ENCODE data around the gene ST6GALNAC6. TPM values are rescaled to one million over a fixed set of nuclear protein-coding genes. Genes with fewer than 3 reads are reported as not detected.

ST6GALNAC6 gene
- polyA plus RNA-seq, 1 donor: 14.4 TPM

- Histone ChIP-seq H3K4me1 (ENCODE audit: control insufficient read depth, insufficient read depth, low read length) (no peaks in the 10 kb centered on the region), H3K27ac (ENCODE audit: low read length) (peak overlapping the region; percentile 47), H3K36me3 (ENCODE audit: control insufficient read depth, insufficient read depth, low read length) (no peaks in the 10 kb centered on the region), H3K4me3 (ENCODE audit: low read length) (no peak overlapping the region), H3K9me3 (ENCODE audit: control insufficient read depth, low read depth, low read length) (peaks cover 5% of the 10 kb centered on the region), H3K27me3 (ENCODE audit: control insufficient read depth, insufficient read depth, low read length) (no peaks in the 10 kb centered on the region)
- no CpG with 5 or more reads among the region's 11 CpGs for WGBS (ENCODE audit: insufficient coverage, low lambda C conversion rate)
- no peak for DNase-seq
These were observed 44.4 kb downstream of the ST6GALNAC6 start for GRCh38 chr9:127854960-127855359.

GRCh38 chr9:127854184-127854806 lies 45.1 kb downstream of the ST6GALNAC6 start, which contains the start of gene ENG:
TSS of gene ENG (minus strand) at chr9:127854658. CDS start at chr9:127854355, 303 bp downstream.
- Histone ChIP-seq H3K36me3 (ENCODE audit: control insufficient read depth, insufficient read depth, low read length) (no peaks in the 10 kb centered on the region), H3K4me3 (ENCODE audit: low read length) (peak within 1 kb of the TSS; percentile 39), H3K4me1 (ENCODE audit: control insufficient read depth, insufficient read depth, low read length) (no peaks in the 10 kb centered on the region), H3K27ac (ENCODE audit: low read length) (peak within 1 kb of the TSS; percentile 47), H3K27me3 (ENCODE audit: control insufficient read depth, insufficient read depth, low read length) (no peaks in the 10 kb centered on the region), H3K9me3 (ENCODE audit: control insufficient read depth, low read depth, low read length) (peaks cover 5% of the 10 kb centered on the region)
- WGBS (ENCODE audit: insufficient coverage, low lambda C conversion rate): no CpG with 5 or more reads among the region's 37 CpGs
- peak in 1 of 2 donors; percentile 28 for DNase-seq

GRCh38 chr9:127853312-127854183 lies 45.9 kb downstream of the ST6GALNAC6 start:
- Histone ChIP-seq H3K4me3 (ENCODE audit: low read length) (peak overlapping the region; percentile 39), H3K27ac (ENCODE audit: low read length) (no peak overlapping the region), H3K4me1 (ENCODE audit: control insufficient read depth, insufficient read depth, low read length) (no peaks in the 10 kb centered on the region), H3K9me3 (ENCODE audit: control insufficient read depth, low read depth, low read length) (peaks cover 5% of the 10 kb centered on the region), H3K36me3 (ENCODE audit: control insufficient read depth, insufficient read depth, low read length) (no peaks in the 10 kb centered on the region), H3K27me3 (ENCODE audit: control insufficient read depth, insufficient read depth, low read length) (no peaks in the 10 kb centered on the region)
- no CpG with 5 or more reads among the region's 13 CpGs for WGBS (ENCODE audit: insufficient coverage, low lambda C conversion rate)
- no peak for DNase-seq

GRCh38 chr9:127852829-127853228 lies 46.6 kb downstream of the ST6GALNAC6 start:
- no peaks in the 10 kb centered on the region for H3K27me3 ChIP-seq (ENCODE audit: control insufficient read depth, insufficient read depth, low read length)
- no peak for DNase-seq
- H3K36me3 ChIP-seq (ENCODE audit: control insufficient read depth, insufficient read depth, low read length): no peaks in the 10 kb centered on the region
- H3K27ac ChIP-seq (ENCODE audit: low read length): no peak overlapping the region
- WGBS (ENCODE audit: insufficient coverage, low lambda C conversion rate): no CpG with 5 or more reads among the region's 9 CpGs
- no peak overlapping the region for H3K4me3 ChIP-seq (ENCODE audit: low read length)
- H3K9me3 ChIP-seq (ENCODE audit: control insufficient read depth, low read depth, low read length): peaks cover 5% of the 10 kb centered on the region
- H3K4me1 ChIP-seq (ENCODE audit: control insufficient read depth, insufficient read depth, low read length): no peaks in the 10 kb centered on the region

- Histone ChIP-seq H3K4me3 (ENCODE audit: low read length) (no peak overlapping the region), H3K9me3 (ENCODE audit: control insufficient read depth, low read depth, low read length) (peaks cover 5% of the 10 kb centered on the region), H3K36me3 (ENCODE audit: control insufficient read depth, insufficient read depth, low read length) (no peaks in the 10 kb centered on the region), H3K4me1 (ENCODE audit: control insufficient read depth, insufficient read depth, low read length) (no peaks in the 10 kb centered on the region), H3K27me3 (ENCODE audit: control insufficient read depth, insufficient read depth, low read length) (no peaks in the 10 kb centered on the region), H3K27ac (ENCODE audit: low read length) (no peak overlapping the region)
- no CpG with 5 or more reads among the region's 17 CpGs for WGBS (ENCODE audit: insufficient coverage, low lambda C conversion rate)
- DNase-seq: no peak
These were observed 49.0 kb downstream of the ST6GALNAC6 start for GRCh38 chr9:127850286-127850830.

- no peaks in the 10 kb centered on the region for H3K4me1 ChIP-seq (ENCODE audit: control insufficient read depth, insufficient read depth, low read length)
- WGBS (ENCODE audit: insufficient coverage, low lambda C conversion rate): no CpG with 5 or more reads among the region's 10 CpGs
- peaks cover 5% of the 10 kb centered on the region for H3K9me3 ChIP-seq (ENCODE audit: control insufficient read depth, low read depth, low read length)
- no peak overlapping the region for H3K4me3 ChIP-seq (ENCODE audit: low read length)
- no peak overlapping the region for H3K27ac ChIP-seq (ENCODE audit: low read length)
- no peak for DNase-seq
- H3K36me3 ChIP-seq (ENCODE audit: control insufficient read depth, insufficient read depth, low read length): no peaks in the 10 kb centered on the region
- no peaks in the 10 kb centered on the region for H3K27me3 ChIP-seq (ENCODE audit: control insufficient read depth, insufficient read depth, low read length)
These were observed 50.5 kb downstream of the ST6GALNAC6 start for GRCh38 chr9:127848756-127849504.

GRCh38 chr9:127847833-127848755 lies 51.3 kb downstream of the ST6GALNAC6 start:
- H3K27ac ChIP-seq (ENCODE audit: low read length): no peak overlapping the region
- peaks cover 5% of the 10 kb centered on the region for H3K9me3 ChIP-seq (ENCODE audit: control insufficient read depth, low read depth, low read length)
- WGBS (ENCODE audit: insufficient coverage, low lambda C conversion rate): no CpG with 5 or more reads among the region's 12 CpGs
- no peaks in the 10 kb centered on the region for H3K27me3 ChIP-seq (ENCODE audit: control insufficient read depth, insufficient read depth, low read length)
- DNase-seq: no peak
- no peak overlapping the region for H3K4me3 ChIP-seq (ENCODE audit: low read length)
- H3K4me1 ChIP-seq (ENCODE audit: control insufficient read depth, insufficient read depth, low read length): no peaks in the 10 kb centered on the region
- peaks cover 1% of the 10 kb centered on the region for H3K36me3 ChIP-seq (ENCODE audit: control insufficient read depth, insufficient read depth, low read length)

GRCh38 chr9:127847178-127847510 lies 52.3 kb downstream of the ST6GALNAC6 start:
- H3K4me1 ChIP-seq (ENCODE audit: control insufficient read depth, insufficient read depth, low read length): no peaks in the 10 kb centered on the region
- no peak overlapping the region for H3K27ac ChIP-seq (ENCODE audit: low read length)

GRCh38 chr9:127846443-127847177 lies 52.8 kb downstream of the ST6GALNAC6 start:
- Histone ChIP-seq H3K4me1 (ENCODE audit: control insufficient read depth, insufficient read depth, low read length) (no peaks in the 10 kb centered on the region), H3K36me3 (ENCODE audit: control insufficient read depth, insufficient read depth, low read length) (peaks cover 3% of the 10 kb centered on the region), H3K27me3 (ENCODE audit: control insufficient read depth, insufficient read depth, low read length) (no peaks in the 10 kb centered on the region), H3K4me3 (ENCODE audit: low read length) (no peak overlapping the region), H3K9me3 (ENCODE audit: control insufficient read depth, low read depth, low read length) (peaks cover 5% of the 10 kb centered on the region), H3K27ac (ENCODE audit: low read length) (no peak overlapping the region)
- WGBS (ENCODE audit: insufficient coverage, low lambda C conversion rate): no CpG with 5 or more reads among the region's 18 CpGs
- no peak for DNase-seq

More at GRCh38 chr9:127847178-127847510, 52.3 kb downstream of the ST6GALNAC6 start:
- H3K36me3 ChIP-seq (ENCODE audit: control insufficient read depth, insufficient read depth, low read length): peaks cover 3% of the 10 kb centered on the region
- H3K9me3 ChIP-seq (ENCODE audit: control insufficient read depth, low read depth, low read length): peaks cover 5% of the 10 kb centered on the region
- no CpG with 5 or more reads among the region's 6 CpGs for WGBS (ENCODE audit: insufficient coverage, low lambda C conversion rate)
- H3K4me3 ChIP-seq (ENCODE audit: low read length): no peak overlapping the region
- DNase-seq: no peak
- H3K27me3 ChIP-seq (ENCODE audit: control insufficient read depth, insufficient read depth, low read length): no peaks in the 10 kb centered on the region
